IPS DF 6.9 (cell line): Measurements from ENCODE around the gene CARMIL1.

Experiments
- DNase-seq: peaks from one replicate; pipeline ENCODE4 v3.0.0-alpha.2; 2013; ENCODE audit warnings: low read depth, low spot score
- H3K27ac ChIP-seq: one replicate; pipeline ENCODE4 v1.5.1; 2013; ENCODE audit warnings: low read length, control low read depth
- H3K27me3 ChIP-seq: 2 replicates; pipeline ENCODE4 v1.6.1; 2013; ENCODE audit warnings: mild to moderate bottlenecking, low read length; ENCODE audit not compliant: control insufficient read depth, insufficient read depth
- H3K36me3 ChIP-seq: 2 replicates; pipeline ENCODE4 v1.6.1; 2013; ENCODE audit warnings: low read length; ENCODE audit not compliant: control insufficient read depth, insufficient read depth
- H3K4me1 ChIP-seq: 2 replicates; pipeline ENCODE4 v1.6.1; 2013; ENCODE audit warnings: low read length; ENCODE audit not compliant: control insufficient read depth, insufficient read depth
- H3K4me3 ChIP-seq: 2 replicates; pipeline ENCODE4 v1.5.1; 2013; ENCODE audit warnings: mild to moderate bottlenecking, low read length
- H3K9me3 ChIP-seq: 2 replicates; pipeline ENCODE4 v1.6.1; 2013; ENCODE audit warnings: low read length, inconsistent platforms; ENCODE audit not compliant: control insufficient read depth, insufficient read depth
- WGBS: extraction: QIAGEN DNeasy Blood & Tissue Kit; methylation state at CpG from one replicate; pipeline ENCODE4 v1.1.7; 2013; ENCODE audit warnings: mixed read lengths, missing lambda C conversion rate; ENCODE audit not compliant: insufficient read length, insufficient coverage; 5-methylcytosine and 5-hydroxymethylcytosine counted together

CARMIL1 gene

DNA sequence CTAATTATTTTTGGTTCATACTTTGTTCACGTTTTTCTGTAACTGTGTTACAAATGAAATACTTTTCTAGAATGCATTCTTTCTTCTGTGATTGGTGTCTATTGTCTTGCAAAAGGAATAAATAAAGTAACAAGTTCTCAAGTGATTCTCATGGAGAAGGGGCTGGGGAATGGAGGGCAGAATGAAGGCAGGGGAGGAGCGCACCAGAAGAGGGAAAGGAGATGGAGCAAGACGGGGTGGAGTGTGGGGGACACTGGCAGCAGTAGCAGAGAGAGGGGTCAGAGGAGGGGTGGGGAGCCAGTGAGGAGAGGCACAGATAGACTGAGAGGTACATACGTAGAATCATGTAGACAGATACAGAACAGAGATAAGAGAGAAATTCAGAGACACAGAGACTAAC lies 136.5 kb downstream of the CARMIL1 start:
- no CpG with 5 or more reads among the region's 4 CpGs for WGBS
- no peak for DNase-seq
- Histone ChIP-seq H3K27ac (no peak overlapping the region), H3K36me3 (peaks cover 2% of the 10 kb centered on the region; the same call in 1 of the 2 replicates), H3K9me3 (no peaks in the 10 kb centered on the region), H3K4me3 (no peak overlapping the region), H3K4me1 (peaks cover 3% of the 10 kb centered on the region; the same call in 1 of the 2 replicates), H3K27me3 (no peaks in the 10 kb centered on the region)

DNA sequence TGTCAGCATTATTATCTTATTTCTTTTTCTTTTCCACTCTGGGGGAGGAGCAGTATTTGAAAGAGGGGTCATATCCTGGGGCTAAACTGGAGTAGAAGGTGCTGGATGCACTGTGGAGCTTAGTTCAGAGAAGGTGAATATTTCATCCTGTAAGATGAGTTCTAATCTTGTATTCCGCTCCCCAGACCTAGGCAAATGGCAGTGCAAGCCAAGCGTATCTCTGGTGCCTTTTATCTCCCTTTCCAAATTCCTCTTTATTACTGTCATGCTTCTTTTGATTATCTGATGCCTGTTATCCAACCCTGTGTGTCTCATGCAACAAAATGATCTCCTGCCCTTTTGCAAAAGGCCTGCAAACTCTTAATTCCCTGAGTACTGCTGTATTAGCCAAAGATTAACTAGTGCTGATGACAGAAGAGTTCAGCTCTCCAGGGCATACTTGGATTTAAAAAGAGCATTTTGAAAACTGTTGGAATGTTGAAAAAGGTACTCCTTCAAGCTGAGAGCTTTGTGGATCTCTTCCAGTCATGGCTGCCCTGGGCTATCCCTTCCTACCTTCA lies 138.0 kb downstream of the CARMIL1 start:
- WGBS: no CpG with 5 or more reads among the region's 2 CpGs
- peaks cover 3% of the 10 kb centered on the region; the same call in 1 of the 2 replicates for H3K4me1 ChIP-seq
- no peak for DNase-seq
- no peak overlapping the region for H3K27ac ChIP-seq
- H3K36me3 ChIP-seq: peaks cover 2% of the 10 kb centered on the region; the same call in 1 of the 2 replicates
- H3K27me3 ChIP-seq: no peaks in the 10 kb centered on the region
- no peak overlapping the region for H3K4me3 ChIP-seq
- H3K9me3 ChIP-seq: no peaks in the 10 kb centered on the region

GRCh38 chr6:25418454-25419052 lies 139.4 kb downstream of the CARMIL1 start:
- no peak for DNase-seq
- Histone ChIP-seq H3K36me3 (peaks cover 2% of the 10 kb centered on the region; the same call in 1 of the 2 replicates), H3K27me3 (no peaks in the 10 kb centered on the region), H3K27ac (no peak overlapping the region), H3K4me3 (no peak overlapping the region), H3K4me1 (peaks cover 2% of the 10 kb centered on the region; the same call in 1 of the 2 replicates), H3K9me3 (no peaks in the 10 kb centered on the region)
- WGBS: no CpG with 5 or more reads among the region's 5 CpGs

- Histone ChIP-seq H3K36me3 (peaks cover 2% of the 10 kb centered on the region; the same call in 1 of the 2 replicates), H3K9me3 (no peaks in the 10 kb centered on the region), H3K27me3 (no peaks in the 10 kb centered on the region), H3K4me1 (peaks cover 2% of the 10 kb centered on the region; the same call in 1 of the 2 replicates), H3K4me3 (no peak overlapping the region), H3K27ac (no peak overlapping the region)
- DNase-seq: no peak
- WGBS: no CpG with 5 or more reads among the region's 5 CpGs
Observed at GRCh38 chr6:25419879-25420278, 140.7 kb downstream of the CARMIL1 start.

DNA sequence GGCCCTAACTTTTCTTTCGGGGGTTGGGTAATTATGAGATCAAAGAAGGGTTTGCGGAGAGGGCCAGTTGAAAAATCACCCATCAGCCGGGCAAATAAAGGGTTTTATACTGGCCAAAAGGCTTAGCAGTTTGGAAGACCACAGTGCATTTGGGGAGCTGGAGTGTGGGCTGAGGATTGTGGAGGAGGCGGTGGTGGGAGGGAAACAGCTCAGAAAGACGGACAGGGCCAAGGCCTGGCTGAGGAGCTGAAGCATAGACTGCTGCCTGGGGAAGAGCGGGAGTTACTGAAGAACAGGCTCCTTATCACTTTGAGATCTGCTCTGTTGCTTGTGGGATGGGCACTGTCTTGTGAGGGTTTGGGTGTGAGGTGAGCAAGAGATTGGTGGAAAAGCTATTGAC lies 144.2 kb downstream of the CARMIL1 start:
- Histone ChIP-seq H3K27ac (no peak overlapping the region), H3K27me3 (no peaks in the 10 kb centered on the region), H3K4me3 (no peak overlapping the region), H3K36me3 (peaks cover 2% of the 10 kb centered on the region; the same call in 1 of the 2 replicates), H3K4me1 (no peaks in the 10 kb centered on the region), H3K9me3 (no peaks in the 10 kb centered on the region)
- WGBS: no CpG with 5 or more reads among the region's 6 CpGs
- no peak for DNase-seq

GRCh38 chr6:25424303-25424702 lies 145.1 kb downstream of the CARMIL1 start:
- Histone ChIP-seq H3K4me3 (no peak overlapping the region), H3K4me1 (0 out of 2 replicates have a peak, but pooled peaks cover 1% of the 10 kb centered on the region), H3K9me3 (no peaks in the 10 kb centered on the region), H3K36me3 (peaks cover 2% of the 10 kb centered on the region; the same call in 1 of the 2 replicates), H3K27ac (no peak overlapping the region), H3K27me3 (no peaks in the 10 kb centered on the region)
- no CpG with 5 or more reads among the region's 1 CpG for WGBS
- no peak for DNase-seq

- Histone ChIP-seq H3K4me3 (no peak overlapping the region), H3K36me3 (no peaks in the 10 kb centered on the region), H3K4me1 (0 out of 2 replicates have a peak, but pooled peaks cover 1% of the 10 kb centered on the region), H3K27me3 (no peaks in the 10 kb centered on the region), H3K9me3 (no peaks in the 10 kb centered on the region), H3K27ac (no peak overlapping the region)
- DNase-seq: no peak
- WGBS: no CpG with 5 or more reads among the region's 2 CpGs
Observed at GRCh38 chr6:25427549-25427948, 148.4 kb downstream of the CARMIL1 start.

- no peak overlapping the region for H3K27ac ChIP-seq
- 0 out of 2 replicates have a peak, but pooled peaks cover 1% of the 10 kb centered on the region for H3K4me1 ChIP-seq
- no CpG with 5 or more reads among the region's 1 CpG for WGBS
- H3K36me3 ChIP-seq: no peaks in the 10 kb centered on the region
- no peak overlapping the region for H3K4me3 ChIP-seq
- no peaks in the 10 kb centered on the region for H3K9me3 ChIP-seq
- H3K27me3 ChIP-seq: no peaks in the 10 kb centered on the region
- DNase-seq: no peak
Observed at GRCh38 chr6:25428758-25429317, 149.7 kb downstream of the CARMIL1 start.

DNA sequence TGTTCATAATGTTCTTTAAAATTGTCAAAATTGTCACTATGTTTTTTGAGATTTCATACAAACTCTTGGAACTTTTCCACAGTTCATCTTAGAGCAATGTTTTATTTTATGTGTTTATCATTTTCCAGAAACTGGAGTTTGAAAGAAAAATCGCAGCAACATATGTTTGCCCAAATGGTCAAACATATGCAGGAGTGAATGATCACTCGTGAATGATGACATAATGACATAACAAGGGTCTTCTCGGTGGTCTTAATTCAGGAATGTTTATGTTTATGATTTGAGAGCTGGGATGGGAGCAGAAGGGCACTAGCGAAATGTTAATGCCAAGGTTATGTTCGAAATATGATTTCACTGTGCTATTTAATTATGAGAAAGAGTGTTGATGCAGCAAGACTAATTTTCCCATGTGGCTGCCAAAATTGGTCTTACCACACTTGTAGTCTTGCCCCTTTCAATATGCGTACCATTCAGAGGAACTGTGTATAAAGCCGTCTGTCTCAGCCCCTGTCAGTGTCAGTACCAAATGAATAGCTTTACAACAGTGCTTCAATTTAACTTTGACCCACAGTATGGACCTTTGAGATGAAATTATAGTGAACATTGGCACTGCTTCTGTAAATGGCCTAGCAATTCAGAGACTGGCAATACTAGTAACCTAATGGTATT lies 152.3 kb downstream of the CARMIL1 start:
- Histone ChIP-seq H3K27ac (no peak overlapping the region), H3K36me3 (no peaks in the 10 kb centered on the region), H3K4me3 (no peak overlapping the region), H3K27me3 (no peaks in the 10 kb centered on the region), H3K4me1 (0 out of 2 replicates have a peak, but pooled peaks cover 1% of the 10 kb centered on the region), H3K9me3 (no peaks in the 10 kb centered on the region)
- no peak for DNase-seq
- no CpG with 5 or more reads among the region's 7 CpGs for WGBS

DNA sequence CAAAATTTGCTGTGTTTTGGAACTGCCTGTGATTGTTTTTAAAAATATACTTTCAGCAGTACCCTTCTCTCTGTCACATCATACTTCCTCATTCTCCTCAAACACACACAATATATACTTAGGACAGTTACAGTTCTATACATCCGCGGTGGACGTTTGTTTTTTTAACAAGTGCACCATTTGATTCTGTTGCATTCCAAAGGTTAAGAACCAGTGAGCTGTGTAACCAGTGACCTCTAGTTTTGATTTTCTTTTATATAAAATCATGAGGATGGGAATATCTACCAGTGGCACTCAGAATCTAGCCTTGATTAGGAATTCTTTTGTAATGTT lies 152.8 kb downstream of the CARMIL1 start:
- H3K36me3 ChIP-seq: no peaks in the 10 kb centered on the region
- no peak for DNase-seq
- H3K4me1 ChIP-seq: 0 out of 2 replicates have a peak, but pooled peaks cover 1% of the 10 kb centered on the region
- no CpG with 5 or more reads among the region's 3 CpGs for WGBS
- H3K4me3 ChIP-seq: no peak overlapping the region
- H3K27me3 ChIP-seq: no peaks in the 10 kb centered on the region
- H3K27ac ChIP-seq: no peak overlapping the region
- H3K9me3 ChIP-seq: no peaks in the 10 kb centered on the region
